Neural cell (in vitro differentiated cells): ENCODE data around the gene ACOX2. TPM values are rescaled to one million over a fixed set of nuclear protein-coding genes. Genes with fewer than 3 reads are reported as not detected.

Experiments used
- H2AFZ ChIP-seq: fragments of 200-600, 300-800 bp; sonication (generic), shearing (Covaris generic); 2 replicates; pipeline ENCODE4 v1.6.0; 2014; ENCODE audit warnings: low read depth, mild to moderate bottlenecking, antibody characterized with exemption, low read length, moderate library complexity
- H3F3A ChIP-seq: fragments of 200-600 bp; shearing (Covaris generic); 2 replicates; pipeline ENCODE4 v1.6.1; 2016; ENCODE audit warnings: mild to moderate bottlenecking, moderate library complexity, mixed read lengths, antibody characterized with exemption, low read length; ENCODE audit not compliant: insufficient read depth, poor library complexity, severe bottlenecking
- H3K27ac ChIP-seq: fragments of 200-600, 300-800 bp; sonication (generic), shearing (Covaris generic); 2 replicates; pipeline ENCODE4 v1.5.1; 2014; ENCODE audit warnings: mild to moderate bottlenecking, low read length, moderate library complexity
- H3K27me3 ChIP-seq: fragments of 300-800, 200-600 bp; sonication (generic), shearing (Covaris generic); 2 replicates; pipeline ENCODE4 v1.6.0; 2014; ENCODE audit warnings: mild to moderate bottlenecking, low read depth, low read length, moderate library complexity; ENCODE audit not compliant: insufficient read depth
- H3K36me3 ChIP-seq: fragments of 300-800, 200-600 bp; sonication (generic), shearing (Covaris generic); 2 replicates; pipeline ENCODE4 v1.5.1; 2014; ENCODE audit warnings: mild to moderate bottlenecking, antibody characterized with exemption, low read length, moderate library complexity; ENCODE audit not compliant: insufficient read depth
- H3K4me2 ChIP-seq: fragments of 300-800, 200-600 bp; sonication (generic), shearing (Covaris generic); 2 replicates; pipeline ENCODE4 v1.6.0; 2014; ENCODE audit warnings: mild to moderate bottlenecking, low read length
- H3K4me3 ChIP-seq: fragments of 300-800, 200-600 bp; sonication (generic), shearing (Covaris generic); 2 replicates; pipeline ENCODE4 v1.5.1; 2014; ENCODE audit warnings: mild to moderate bottlenecking, low read length, moderate library complexity
- H3K79me2 ChIP-seq: fragments of 200-600 bp; shearing (Covaris generic); replicated peaks from 2 replicates; pipeline ENCODE4 v1.6.0; 2014; ENCODE audit warnings: mild to moderate bottlenecking, low read length, moderate library complexity; ENCODE audit not compliant: insufficient read depth
- H3K9ac ChIP-seq: fragments of 300-800, 200-600 bp; sonication (generic), shearing (Covaris generic); 2 replicates; pipeline ENCODE4 v1.6.1; 2016; ENCODE audit warnings: mild to moderate bottlenecking, low read length, mixed read lengths
- H3K9me2 ChIP-seq: fragments of 200-600 bp; shearing (Covaris generic); 2 replicates; pipeline ENCODE4 v1.6.1; 2016; ENCODE audit warnings: mild to moderate bottlenecking, low read length, mixed read lengths; ENCODE audit not compliant: insufficient read depth
- H3K9me3 ChIP-seq: fragments of 200-600, 300-800 bp; sonication (generic), shearing (Covaris generic); 2 replicates; pipeline ENCODE4 v1.6.1; 2016; ENCODE audit warnings: mild to moderate bottlenecking, mixed run types, low read length, moderate library complexity, mixed read lengths
- H4K20me1 ChIP-seq: fragments of 200-600 bp; shearing (Covaris generic); 2 replicates; pipeline ENCODE4 v1.6.1; 2016; ENCODE audit warnings: mild to moderate bottlenecking, mixed run types; ENCODE audit not compliant: insufficient read depth
- CTCF ChIP-seq: fragments of 450-650 bp; IDR thresholded peaks from 2 replicates; pipeline ENCODE4 v1.5.1; 2014; ENCODE audit warnings: antibody characterized with exemption, mild to moderate bottlenecking, moderate library complexity; ENCODE audit not compliant: poor library complexity, severe bottlenecking
- EP300 ChIP-seq: fragments of 450-650 bp; conservative IDR thresholded peaks from 2 replicates; pipeline ENCODE4 v1.6.1; 2014; ENCODE audit warnings: antibody characterized with exemption, mild to moderate bottlenecking, moderate library complexity; ENCODE audit not compliant: poor library complexity, severe bottlenecking
- EZH2 ChIP-seq: fragments of 200-600, 300-800 bp; shearing (Covaris generic), sonication (generic); IDR thresholded peaks from 2 replicates; pipeline ENCODE4 v1.6.1; 2014; ENCODE audit warnings: antibody characterized with exemption, low read length, borderline replicate concordance, mild to moderate bottlenecking; ENCODE audit not compliant: insufficient read depth, poor library complexity, severe bottlenecking
- MXI1 ChIP-seq: fragments of 450-650 bp; conservative IDR thresholded peaks from 2 replicates; pipeline ENCODE4 v1.6.1; 2014; ENCODE audit warnings: antibody characterized with exemption, mild to moderate bottlenecking; ENCODE audit not compliant: poor library complexity, severe bottlenecking
- POLR2AphosphoS5 ChIP-seq: IDR thresholded peaks from 2 replicates; pipeline ENCODE4 v1.6.1; 2012
- RAD21 ChIP-seq: fragments of 450-650 bp; conservative IDR thresholded peaks from 2 replicates; pipeline ENCODE4 v1.6.1; 2014; ENCODE audit warnings: antibody characterized with exemption, mild to moderate bottlenecking, moderate library complexity
- REST ChIP-seq: IDR thresholded peaks from 2 replicates; pipeline ENCODE4 v1.6.1; 2012; ENCODE audit warnings: borderline replicate concordance
- SMC3 ChIP-seq: fragments of 450-650 bp; conservative IDR thresholded peaks from 2 replicates; pipeline ENCODE4 v1.6.1; 2014; ENCODE audit warnings: antibody characterized with exemption, mild to moderate bottlenecking, moderate library complexity; ENCODE audit not compliant: poor library complexity
- TAF1 ChIP-seq: IDR thresholded peaks from 2 replicates; pipeline ENCODE4 v1.6.1; 2012; ENCODE audit warnings: low read depth
- polyA plus RNA-seq: library from polyadenylated mRNA; depleted of rRNA; stranded (reverse); fragments of >200 nt; gene quantifications from 2 replicates; pipeline ENCODE4 v1.2.3, GENCODE V29; 2014

The ACOX2 gene
- polyA plus RNA-seq, 1 donor from 2014 or later, result not detected

GRCh38 chr3:58473275-58473674 is 63.7 kb downstream of the ACOX2 start:
- Histone ChIP-seq H3K9me3 (no peaks in the 10 kb centered on the region), H3K9ac (no peak overlapping the region), H3F3A (no peaks in the 10 kb centered on the region), H3K4me2 (no peak overlapping the region), H3K27me3 (no peaks in the 10 kb centered on the region), H3K4me3 (no peak overlapping the region), H3K79me2 (no peaks in the 10 kb centered on the region), H3K36me3 (no peaks in the 10 kb centered on the region), H3K9me2 (no peaks in the 10 kb centered on the region), H3K27ac (no peak overlapping the region), H2AFZ (no peak overlapping the region), H4K20me1 (no peaks in the 10 kb centered on the region)
- TF ChIP-seq CTCF, result no peak
- no peak for TF ChIP-seq EZH2
- TF ChIP-seq EP300, result no peak
- TF ChIP-seq REST, result no peak
- no peak for TF ChIP-seq MXI1
- no peak for TF ChIP-seq RAD21
- TF ChIP-seq POLR2AphosphoS5, result no peak
- no peak for TF ChIP-seq SMC3
- no peak for TF ChIP-seq TAF1

- no peaks in the 10 kb centered on the region for H3F3A ChIP-seq
- H3K4me2 ChIP-seq, result no peak overlapping the region
- H3K9ac ChIP-seq, result no peak overlapping the region
- TF ChIP-seq EP300, result no peak
- no peak for TF ChIP-seq TAF1
- no peak for TF ChIP-seq MXI1
- TF ChIP-seq EZH2, result no peak
- no peak for TF ChIP-seq RAD21
- no peaks in the 10 kb centered on the region for H3K79me2 ChIP-seq
- no peak overlapping the region for H3K27ac ChIP-seq
- peak overlapping the region; percentile 36 for H2AFZ ChIP-seq
- no peaks in the 10 kb centered on the region for H4K20me1 ChIP-seq
- no peaks in the 10 kb centered on the region for H3K27me3 ChIP-seq
- no peak overlapping the region for H3K4me3 ChIP-seq
- no peaks in the 10 kb centered on the region for H3K9me3 ChIP-seq
- H3K36me3 ChIP-seq, result no peaks in the 10 kb centered on the region
- H3K9me2 ChIP-seq, result no peaks in the 10 kb centered on the region
These were observed 65.7 kb downstream of the ACOX2 start for GRCh38 chr3:58471025-58471887.
